SJSA1 (cell line): Measurements from ENCODE around the gene PSMB5. TPM values are rescaled to one million over a fixed set of nuclear protein-coding genes. Genes with fewer than 3 reads are reported as not detected.
A peak's percentile ranks its signal among the peaks of the same experiment; 100 is the strongest.

Experiments used
- DNase-seq, 2 experiments: peaks; one replicate each; pipeline ENCODE4 v3.0.0-alpha.2; 2015 to 2020; ENCODE audit warnings: low spot score in 2 of 2, low read depth in 1 of 2
- H3K27ac ChIP-seq: fragments of 250-450 bp; sonication (Bioruptor Pico); 2 replicates; pipeline ENCODE4 v1.5.1; 2020; ENCODE audit warnings: mild to moderate bottlenecking, moderate library complexity
- H3K27me3 ChIP-seq: fragments of 250-450 bp; sonication (Bioruptor Pico); replicated peaks from 2 replicates; pipeline ENCODE4 v1.5.1; 2020; ENCODE audit warnings: mild to moderate bottlenecking, moderate library complexity
- H3K36me3 ChIP-seq: fragments of 250-450 bp; sonication (Bioruptor Pico); 2 replicates; pipeline ENCODE4 v1.5.1; 2020; ENCODE audit warnings: mild to moderate bottlenecking
- H3K4me1 ChIP-seq: fragments of 250-450 bp; sonication (Bioruptor Pico); replicated peaks from 2 replicates; pipeline ENCODE4 v1.6.1; 2021; ENCODE audit warnings: mild to moderate bottlenecking
- H3K4me3 ChIP-seq: fragments of 250-450 bp; sonication (Bioruptor Pico); 2 replicates; pipeline ENCODE4 v1.5.1; 2020; ENCODE audit warnings: mild to moderate bottlenecking
- H3K9me3 ChIP-seq: fragments of 250-450 bp; sonication (Bioruptor Pico); replicated peaks from 2 replicates; pipeline ENCODE4 v1.5.1; 2020; ENCODE audit warnings: mild to moderate bottlenecking
- total RNA-seq: library from RNA; depleted of rRNA; stranded (reverse); fragments of >200 nt; shearing (Covaris generic); gene quantifications from 2 replicates; pipeline ENCODE4 v1.2.3, GENCODE V29; 2014

PSMB5 gene
- total RNA-seq, 1 experiment from 2014 or later = 226 TPM

DNA sequence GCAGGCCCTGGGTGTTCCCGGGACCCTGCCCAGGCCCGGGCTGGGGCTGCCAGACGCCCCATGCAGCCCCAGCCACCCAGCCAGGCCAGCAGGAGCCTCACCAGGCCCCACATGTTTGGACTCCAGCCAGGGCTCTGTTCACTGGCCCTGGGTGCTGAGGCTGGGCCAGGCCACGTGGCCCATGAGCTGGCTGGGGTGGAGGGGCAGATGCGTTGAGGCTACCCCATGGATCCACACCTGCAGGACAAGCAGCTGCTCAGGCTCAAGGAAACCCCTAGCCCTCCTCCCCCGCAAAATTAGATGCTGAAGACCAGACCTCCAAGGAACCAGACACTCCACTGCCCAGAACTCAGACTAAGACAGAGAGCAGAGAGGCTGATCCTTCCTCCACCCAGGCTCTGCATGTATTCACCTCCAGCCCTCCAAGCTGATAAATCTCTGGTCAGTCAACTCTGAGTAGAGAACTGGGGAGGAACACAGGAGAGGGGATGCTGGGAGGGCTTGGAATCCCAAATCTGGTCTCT lies 21.0 kb upstream of the PSMB5 start:
- Histone ChIP-seq H3K27me3 (no peaks in the 10 kb centered on the region), H3K36me3 (peaks cover 26% of the 10 kb centered on the region), H3K9me3 (no peaks in the 10 kb centered on the region), H3K4me3 (no peak overlapping the region), H3K27ac (no peak overlapping the region), H3K4me1 (peaks cover 24% of the 10 kb centered on the region)
- DNase-seq = no peak

GRCh38 chr14:23055147-23055550 lies 20.4 kb upstream of the PSMB5 start:
- H3K27ac ChIP-seq = no peak overlapping the region
- H3K4me1 ChIP-seq = peaks cover 24% of the 10 kb centered on the region
- no peaks in the 10 kb centered on the region for H3K27me3 ChIP-seq
- peaks cover 21% of the 10 kb centered on the region for H3K36me3 ChIP-seq
- no peak for DNase-seq
- no peak overlapping the region for H3K4me3 ChIP-seq
- no peaks in the 10 kb centered on the region for H3K9me3 ChIP-seq

DNA sequence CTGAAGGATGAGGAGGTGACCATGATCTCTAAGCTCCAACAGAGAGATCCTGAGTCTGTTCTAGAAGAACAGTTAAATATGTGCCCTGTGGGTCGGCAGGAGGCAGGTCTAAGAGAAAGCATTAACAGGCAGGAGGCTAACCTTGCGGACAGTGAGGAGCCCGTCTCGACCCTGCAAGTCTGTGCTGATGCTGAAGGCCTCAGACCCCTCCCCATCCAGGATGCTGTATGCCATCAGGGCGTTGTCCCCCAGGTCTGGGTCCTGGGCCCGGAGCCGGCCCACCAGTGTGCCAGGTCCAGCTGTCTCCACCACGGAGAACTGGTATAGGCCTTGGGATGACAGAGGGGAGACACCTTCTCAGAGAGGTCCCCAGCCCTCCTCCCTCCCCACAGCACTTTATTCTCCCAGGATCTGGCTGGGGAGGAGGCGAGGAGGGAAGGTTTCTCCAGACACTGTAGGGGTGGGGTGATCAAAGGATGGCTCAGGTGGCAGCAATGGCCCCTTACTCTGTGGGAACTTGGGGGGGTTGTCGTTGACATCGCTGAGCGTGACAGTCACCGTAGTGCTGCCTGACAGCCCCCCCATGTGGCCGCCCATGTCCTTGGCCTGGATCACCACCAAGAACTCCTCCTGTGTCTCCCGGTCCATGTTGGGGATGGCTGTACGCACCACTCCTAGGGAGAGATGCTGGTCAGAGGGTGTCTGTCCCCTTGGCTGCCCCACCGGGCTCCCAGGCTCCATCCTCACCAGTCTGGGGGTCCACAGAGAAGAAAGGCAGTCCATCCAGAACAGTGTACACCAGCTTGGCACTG lies 19.5 kb upstream of the PSMB5 start:
- H3K27me3 ChIP-seq = no peaks in the 10 kb centered on the region
- H3K27ac ChIP-seq = no peak overlapping the region
- DNase-seq = peak in 1 of 2 experiments; percentile 41
- H3K4me3 ChIP-seq = no peak overlapping the region
- H3K4me1 ChIP-seq = peaks cover 24% of the 10 kb centered on the region
- H3K9me3 ChIP-seq = no peaks in the 10 kb centered on the region
- H3K36me3 ChIP-seq = peaks cover 17% of the 10 kb centered on the region

GRCh38 chr14:23053426-23053825 lies 18.7 kb upstream of the PSMB5 start:
- Histone ChIP-seq H3K4me3 (no peak overlapping the region), H3K27ac (no peak overlapping the region), H3K36me3 (peaks cover 10% of the 10 kb centered on the region; the same call in 1 of the 2 replicates), H3K4me1 (peaks cover 24% of the 10 kb centered on the region), H3K9me3 (no peaks in the 10 kb centered on the region), H3K27me3 (no peaks in the 10 kb centered on the region)
- no peak for DNase-seq

GRCh38 chr14:23052671-23053070 lies 18.0 kb upstream of the PSMB5 start:
- Histone ChIP-seq H3K27ac (no peak overlapping the region), H3K36me3 (peaks cover 5% of the 10 kb centered on the region)
- DNase-seq = no peak

DNA sequence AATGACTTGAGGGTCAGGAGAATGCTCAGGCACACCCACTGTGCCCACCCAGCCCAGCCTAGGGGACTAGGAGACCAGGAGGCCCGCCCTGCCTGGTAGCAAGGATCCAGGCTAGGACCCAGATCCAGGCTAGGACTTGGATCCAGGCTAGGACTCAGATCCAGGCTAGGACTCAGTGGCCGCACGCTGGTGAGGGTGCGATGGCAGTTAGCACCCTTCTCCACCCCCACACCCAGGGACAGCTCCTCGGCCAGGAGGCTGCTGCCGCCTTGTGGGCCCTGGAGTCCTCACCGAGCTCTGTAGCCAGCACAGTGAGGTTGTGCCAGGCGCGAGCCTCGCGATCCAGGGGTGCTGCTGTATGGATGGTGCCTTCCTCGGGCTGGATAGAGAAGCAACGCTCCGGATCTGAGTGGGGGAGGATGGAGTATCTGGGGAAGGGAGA lies 17.5 kb upstream of the PSMB5 start:
- Histone ChIP-seq H3K36me3 (peaks cover 7% of the 10 kb centered on the region), H3K4me1 (peaks cover 19% of the 10 kb centered on the region), H3K27me3 (no peaks in the 10 kb centered on the region), H3K27ac (no peak overlapping the region), H3K4me3 (no peak overlapping the region), H3K9me3 (no peaks in the 10 kb centered on the region)
- no peak for DNase-seq

More at GRCh38 chr14:23052671-23053070, 18.0 kb upstream of the PSMB5 start:
- no peaks in the 10 kb centered on the region for H3K27me3 ChIP-seq
- no peak overlapping the region for H3K4me3 ChIP-seq
- H3K9me3 ChIP-seq = no peaks in the 10 kb centered on the region
- peaks cover 17% of the 10 kb centered on the region for H3K4me1 ChIP-seq

GRCh38 chr14:23051141-23052057 lies 16.7 kb upstream of the PSMB5 start:
- Histone ChIP-seq H3K27me3 (no peaks in the 10 kb centered on the region), H3K9me3 (no peaks in the 10 kb centered on the region), H3K4me3 (no peak overlapping the region), H3K36me3 (peaks cover 7% of the 10 kb centered on the region), H3K27ac (no peak overlapping the region), H3K4me1 (peaks cover 19% of the 10 kb centered on the region)
- DNase-seq = no peak

GRCh38 chr14:23049011-23049410 lies 14.3 kb upstream of the PSMB5 start:
- Histone ChIP-seq H3K36me3 (peaks cover 7% of the 10 kb centered on the region), H3K4me1 (peaks cover 20% of the 10 kb centered on the region), H3K4me3 (no peak overlapping the region), H3K27me3 (no peaks in the 10 kb centered on the region), H3K9me3 (no peaks in the 10 kb centered on the region), H3K27ac (no peak overlapping the region)
- no peak for DNase-seq

DNA sequence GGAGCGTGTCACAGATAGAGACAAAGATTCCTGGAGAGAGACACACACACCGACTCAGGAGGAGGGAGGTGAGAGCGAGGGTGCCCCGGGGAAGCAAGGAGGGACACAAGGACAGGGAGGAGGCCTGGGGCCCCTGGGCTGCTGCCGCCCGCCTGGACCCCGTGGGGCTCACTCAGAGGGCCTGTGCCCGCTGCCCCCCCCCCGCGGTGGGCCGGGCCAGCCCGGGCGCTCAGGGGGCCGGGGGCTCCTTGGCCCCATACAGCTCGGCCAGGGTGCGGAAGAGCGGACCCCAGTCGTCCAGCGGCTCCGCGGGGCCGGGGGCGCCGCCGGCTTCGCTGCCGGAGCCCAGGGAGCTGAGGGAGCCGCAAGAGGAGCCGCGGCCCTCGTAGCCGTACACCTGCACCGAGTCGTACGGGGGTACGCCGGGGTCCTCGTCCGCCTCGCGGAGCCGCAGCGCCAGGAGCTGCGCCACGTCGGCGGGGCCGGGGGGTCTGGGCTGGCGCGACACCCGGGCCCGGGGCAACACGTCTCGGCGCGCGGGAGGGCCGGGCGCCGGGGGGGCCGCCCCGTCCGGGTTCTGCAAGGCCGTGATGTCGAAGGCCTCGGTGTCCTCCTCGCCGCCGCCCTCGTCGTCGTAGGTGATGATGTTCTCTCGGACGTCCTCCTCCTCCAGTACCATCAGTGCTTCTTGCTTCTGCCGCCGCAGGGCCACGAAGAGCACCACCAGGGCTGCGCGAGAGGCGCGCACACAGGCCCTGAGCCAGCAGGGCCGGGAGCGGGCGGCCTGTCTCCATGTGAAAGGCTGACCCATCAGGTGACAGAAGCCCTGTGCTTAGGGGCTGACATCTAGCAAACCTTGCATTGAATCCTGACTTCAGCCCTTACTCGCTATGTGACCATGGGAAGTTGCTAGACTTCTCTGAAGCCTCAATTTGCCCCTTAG lies 13.3 kb upstream of the PSMB5 start:
- Histone ChIP-seq H3K27me3 (no peaks in the 10 kb centered on the region), H3K9me3 (no peaks in the 10 kb centered on the region)
- DNase-seq = no peak

DNA sequence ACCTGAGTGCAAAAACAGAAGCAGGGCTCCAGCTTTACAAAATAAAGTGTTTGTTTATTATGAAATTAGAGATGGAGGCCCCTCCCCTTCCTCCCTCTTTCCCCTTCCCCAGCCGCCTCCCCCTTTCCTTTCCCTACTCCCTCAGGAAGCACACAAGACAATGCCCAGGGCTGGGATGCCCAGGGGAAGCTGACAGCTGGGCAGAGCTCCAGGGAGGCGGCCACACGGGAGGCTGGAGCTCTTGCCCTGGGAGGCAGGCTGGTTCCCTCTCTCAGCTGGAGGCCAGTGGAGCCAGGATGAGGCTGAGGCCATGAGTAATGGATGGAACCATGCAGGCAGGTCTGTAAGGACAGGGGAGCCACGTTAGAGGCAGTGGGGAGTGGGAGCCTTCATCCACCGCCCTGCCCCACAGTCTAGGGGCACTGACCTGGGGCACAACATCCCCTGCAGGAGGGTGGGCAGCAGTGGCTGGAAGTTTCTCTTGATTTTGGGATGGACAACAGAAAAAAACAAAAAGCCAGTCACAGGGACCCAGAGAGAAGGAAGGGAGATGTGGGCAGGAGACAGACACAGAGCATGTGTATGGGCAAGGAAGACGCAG lies 12.4 kb upstream of the PSMB5 start:
- Histone ChIP-seq H3K27ac (no peak overlapping the region), H3K36me3 (peaks cover 7% of the 10 kb centered on the region; the same call in 1 of the 2 replicates), H3K4me1 (peaks cover 21% of the 10 kb centered on the region), H3K27me3 (no peaks in the 10 kb centered on the region), H3K9me3 (no peaks in the 10 kb centered on the region), H3K4me3 (no peak overlapping the region)
- peak; percentile 32 to 64 for DNase-seq

More for the DNA sequence above, 13.3 kb upstream of the PSMB5 start:
- no peak overlapping the region for H3K4me3 ChIP-seq
- no peak overlapping the region for H3K27ac ChIP-seq
- H3K36me3 ChIP-seq = peaks cover 7% of the 10 kb centered on the region
- H3K4me1 ChIP-seq = peaks cover 20% of the 10 kb centered on the region

DNA sequence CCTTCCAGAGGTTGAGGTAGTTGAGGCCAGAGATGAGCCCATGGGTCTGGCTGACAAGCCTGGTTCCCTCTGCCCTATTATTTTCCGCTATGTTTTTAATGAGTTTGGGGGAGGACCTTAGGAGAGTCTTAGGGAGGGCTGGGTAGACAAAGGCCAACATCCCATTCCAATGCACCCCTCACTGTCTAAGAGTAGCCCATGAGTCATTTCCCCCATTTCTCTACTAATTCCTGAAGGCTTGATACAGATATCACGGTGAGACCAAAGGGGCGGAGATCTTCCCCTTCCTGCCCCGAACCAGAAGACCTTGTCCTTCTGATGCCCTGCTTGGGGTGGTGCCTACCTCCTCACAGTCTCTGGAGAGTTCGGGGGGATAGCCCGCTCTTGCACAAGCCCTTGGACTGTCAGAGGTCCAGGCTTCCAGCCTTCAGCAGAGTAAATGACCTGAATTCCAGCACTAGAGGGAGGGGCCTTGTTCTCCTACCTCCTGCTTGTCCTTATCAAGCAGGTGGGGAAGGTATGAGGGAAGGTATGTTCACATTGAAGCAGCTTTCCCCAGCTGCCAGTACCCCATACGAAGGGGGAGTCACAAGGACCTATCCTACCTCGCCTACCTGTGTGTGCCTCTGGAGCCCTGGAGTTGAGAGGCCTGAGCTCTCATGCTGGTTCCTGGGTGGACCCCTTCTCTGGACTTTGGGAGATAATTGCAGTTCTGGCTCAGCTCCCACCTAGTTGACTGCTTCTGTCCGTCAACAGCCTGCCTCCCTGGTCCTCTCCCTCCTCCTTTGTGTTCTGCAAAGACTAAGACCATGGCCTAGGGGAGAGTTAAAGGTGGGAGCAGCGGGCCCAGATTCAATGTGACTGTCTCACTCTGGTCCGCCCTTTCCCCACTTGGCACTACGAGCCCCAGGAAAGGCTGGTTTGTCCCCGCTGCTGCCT lies 11.0 kb upstream of the PSMB5 start:
- Histone ChIP-seq H3K9me3 (no peaks in the 10 kb centered on the region), H3K27me3 (no peaks in the 10 kb centered on the region), H3K4me3 (no peak overlapping the region), H3K36me3 (peaks cover 7% of the 10 kb centered on the region; the same call in 1 of the 2 replicates), H3K4me1 (peaks cover 32% of the 10 kb centered on the region), H3K27ac (no peak overlapping the region)
- no peak for DNase-seq

DNA sequence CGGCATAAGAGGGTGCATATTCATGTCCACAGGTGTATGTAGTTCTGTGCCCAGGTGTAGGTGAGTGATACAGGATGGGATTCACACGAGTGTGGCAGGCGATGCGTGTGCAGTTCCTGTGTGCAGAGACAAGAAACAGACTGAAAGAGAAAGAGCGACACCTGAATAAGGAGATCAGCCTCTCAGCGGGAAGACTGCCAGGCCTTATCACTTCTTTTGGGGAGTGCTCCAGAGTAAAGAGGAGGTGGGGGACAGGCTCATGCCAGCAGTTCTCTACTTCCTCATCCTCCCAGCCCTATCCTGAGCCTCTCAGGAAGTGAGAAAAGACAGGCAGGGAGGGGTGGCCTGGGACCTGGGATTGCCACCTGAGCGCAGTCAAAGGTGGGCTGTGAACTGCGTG lies 10.1 kb upstream of the PSMB5 start:
- H3K4me3 ChIP-seq = no peak overlapping the region
- H3K27me3 ChIP-seq = no peaks in the 10 kb centered on the region
- H3K4me1 ChIP-seq = peaks cover 32% of the 10 kb centered on the region
- H3K9me3 ChIP-seq = no peaks in the 10 kb centered on the region
- no peak for DNase-seq
- peaks cover 5% of the 10 kb centered on the region; the same call in 1 of the 2 replicates for H3K36me3 ChIP-seq
- H3K27ac ChIP-seq = no peak overlapping the region
